NCI-H748 treated with DMSO at 0.1 percent for 48 hours (cell line): ENCODE data around the gene PON1.

Experiments used
- DNase-seq: peaks from one replicate; lab custom pipeline; 2025; lab: John Stamatoyannopoulos, UW

The PON1 gene

GRCh38 chr7:95253986-95254385 lies 70.3 kb downstream of the PON1 start:
- no peak for DNase-seq

GRCh38 chr7:95251966-95252365 lies 72.4 kb downstream of the PON1 start:
- DNase-seq, result no peak

- no peak for DNase-seq
Measured at GRCh38 chr7:95250571-95250970, 73.8 kb downstream of the PON1 start.
